ENCODE results near the gene RNMT.

DNA sequence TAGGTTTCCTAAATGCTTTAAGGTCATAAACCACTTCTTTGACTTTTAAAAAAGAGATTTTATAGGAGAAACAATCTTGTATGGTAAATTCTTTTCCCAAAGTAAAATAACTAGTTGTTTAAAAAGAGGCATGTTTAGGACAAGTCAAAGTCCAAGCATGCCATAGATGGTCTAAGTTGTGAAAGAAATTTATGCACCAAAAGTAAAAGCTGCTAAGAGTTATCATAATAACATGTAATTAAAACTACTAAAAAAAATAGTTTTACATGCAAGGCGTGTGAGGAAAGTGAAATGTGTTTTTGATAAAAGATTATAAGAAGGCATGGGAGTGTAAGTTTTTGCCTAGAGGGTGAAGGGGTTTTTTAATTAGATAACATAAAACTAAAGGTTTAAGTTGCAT lies 22.6 kb upstream of the RNMT start:
- TF ChIP-seq CTCF (conservative IDR thresholded peaks at IDR 0.05; ENCODE audit: low read depth, low read length) (no peak), POLR2A (IDR thresholded peaks at IDR 0.05; ENCODE audit: low read depth, low read length) (no peak), RAD21 (IDR thresholded peaks at IDR 0.05; ENCODE audit: low read length) (no peak), CHD1 (IDR thresholded peaks at IDR 0.05; ENCODE audit: low read depth, low read length) (no peak), ELK1 (IDR thresholded peaks at IDR 0.05; ENCODE audit: borderline replicate concordance, low read depth, low read length) (no peak)
